GM18526 (cell line): Measurements from ENCODE around the gene SUN1.

ENCODE experiments used
- POLR2A ChIP-seq: IDR thresholded peaks from 3 replicates; pipeline ENCODE4 v1.6.1; 2011; ENCODE audit not compliant: insufficient read length; ENCODE audit errors: extremely low read depth

The SUN1 gene

GRCh38 chr7:800692-801091 lies 31.6 kb upstream of the SUN1 start:
- no peak for TF ChIP-seq POLR2A

- TF ChIP-seq POLR2A: no peak
Observed at GRCh38 chr7:801940-802381, 30.3 kb upstream of the SUN1 start.

GRCh38 chr7:802500-803242 lies 29.6 kb upstream of the SUN1 start:
- TF ChIP-seq POLR2A: no peak

- TF ChIP-seq POLR2A: no peak
Observed at GRCh38 chr7:803243-803635, 29.0 kb upstream of the SUN1 start.

GRCh38 chr7:805261-805660 lies 27.0 kb upstream of the SUN1 start:
- no peak for TF ChIP-seq POLR2A

GRCh38 chr7:815284-816216 lies 16.7 kb upstream of the SUN1 start:
- TF ChIP-seq POLR2A: no peak

- TF ChIP-seq POLR2A: peak; percentile 73
Observed at GRCh38 chr7:816300-816750, 16.0 kb upstream of the SUN1 start.

GRCh38 chr7:816751-817671 lies 15.3 kb upstream of the SUN1 start:
- no peak for TF ChIP-seq POLR2A

- TF ChIP-seq POLR2A: no peak
Observed at GRCh38 chr7:818031-818699, 14.1 kb upstream of the SUN1 start.

GRCh38 chr7:820341-820740 lies 11.9 kb upstream of the SUN1 start:
- TF ChIP-seq POLR2A: no peak

GRCh38 chr7:821688-822087 lies 10.6 kb upstream of the SUN1 start:
- no peak for TF ChIP-seq POLR2A

- TF ChIP-seq POLR2A: no peak
Observed at GRCh38 chr7:822692-823276, 9.5 kb upstream of the SUN1 start.

- no peak for TF ChIP-seq POLR2A
Observed at GRCh38 chr7:823649-824048, 8.6 kb upstream of the SUN1 start.

GRCh38 chr7:824081-824480 lies 8.2 kb upstream of the SUN1 start:
- no peak for TF ChIP-seq POLR2A
